BJ (cell line): ENCODE data around the gene SUN1. TPM values are rescaled to one million over a fixed set of nuclear protein-coding genes. Genes with fewer than 3 reads are reported as not detected.
"Not testable (repeated sequence)": the region's sequence is repeated elsewhere in the genome, so short reads cannot be mapped to it uniquely, and the experiment has no call there.

Source experiments
- CTCF ChIA-PET: fragments of 350-600 bp; formaldehyde crosslinking; extraction: SDS; loops from one replicate; lab custom pipeline; 2021; ENCODE audit warnings: antibody characterized with exemption, inconsistent platforms; lab: Yijun Ruan, JAX
- POLR2A ChIA-PET: fragments of 300-600 bp; sonication (Branson Sonifier 250); formaldehyde crosslinking; extraction: SDS; loops from one replicate; lab custom pipeline; 2021; ENCODE audit warnings: antibody characterized with exemption; lab: Charles Lee
- DNase-seq: peaks from one replicate; pipeline ENCODE4 v3.0.0-alpha.2; 2011; ENCODE audit warnings: low read depth
- H3K27me3 ChIP-seq: 2 replicates; pipeline ENCODE4 v1.6.0; 2011; ENCODE audit warnings: low read length; ENCODE audit not compliant: control insufficient read depth, insufficient read depth
- H3K36me3 ChIP-seq: 2 replicates; pipeline ENCODE4 v1.5.1; 2011; ENCODE audit warnings: low read length; ENCODE audit not compliant: control insufficient read depth, insufficient read depth
- H3K4me3 ChIP-seq: 2 replicates; pipeline ENCODE4 v1.5.1; 2011; ENCODE audit warnings: low read depth, mild to moderate bottlenecking, control low read depth, low read length
- polyA plus RNA-seq: library from polyadenylated mRNA; depleted of rRNA; stranded (reverse); fragments of >200 nt; gene quantifications from 2 replicates; pipeline ENCODE4 v1.2.3, GENCODE V29; 2011
- TF ChIP-seq, protein P1 (sequence below): IDR thresholded peaks from 2 replicates; pipeline ENCODE4 v1.5.1; 2011; ENCODE audit warnings: low read depth, mild to moderate bottlenecking, control low read depth, inconsistent platforms, low read length, moderate library complexity; ENCODE audit not compliant: insufficient read depth

SUN1 gene
- polyA plus RNA-seq, 1 experiment = 222 TPM

DNA sequence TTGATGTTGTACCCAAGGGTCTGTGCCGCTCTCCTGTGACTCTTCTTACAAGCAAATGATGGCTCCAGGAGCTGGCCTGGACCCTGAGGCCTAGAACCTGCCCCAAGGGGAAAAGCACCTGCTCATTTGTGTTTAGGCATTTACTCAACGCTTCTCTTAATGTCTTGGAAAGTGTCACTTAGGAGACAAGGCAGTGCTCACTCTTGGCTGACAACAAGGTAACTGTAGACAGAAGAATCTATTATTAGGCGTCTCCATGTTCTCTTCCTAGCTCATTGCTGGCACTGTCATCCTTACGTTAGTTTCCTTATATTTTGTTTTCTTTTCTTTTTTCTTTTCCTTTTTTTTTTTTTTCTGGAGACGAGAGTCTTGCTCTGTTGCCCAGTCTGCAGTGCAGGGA lies 38.1 kb upstream of the SUN1 start:
- ChIA-PET POLR2A (no interaction called here), CTCF (no interaction called here)
- no peak overlapping the region for H3K4me3 ChIP-seq
- H3K36me3 ChIP-seq = no peaks in the 10 kb centered on the region
- no peak for DNase-seq
- TF ChIP-seq, protein P1, sequence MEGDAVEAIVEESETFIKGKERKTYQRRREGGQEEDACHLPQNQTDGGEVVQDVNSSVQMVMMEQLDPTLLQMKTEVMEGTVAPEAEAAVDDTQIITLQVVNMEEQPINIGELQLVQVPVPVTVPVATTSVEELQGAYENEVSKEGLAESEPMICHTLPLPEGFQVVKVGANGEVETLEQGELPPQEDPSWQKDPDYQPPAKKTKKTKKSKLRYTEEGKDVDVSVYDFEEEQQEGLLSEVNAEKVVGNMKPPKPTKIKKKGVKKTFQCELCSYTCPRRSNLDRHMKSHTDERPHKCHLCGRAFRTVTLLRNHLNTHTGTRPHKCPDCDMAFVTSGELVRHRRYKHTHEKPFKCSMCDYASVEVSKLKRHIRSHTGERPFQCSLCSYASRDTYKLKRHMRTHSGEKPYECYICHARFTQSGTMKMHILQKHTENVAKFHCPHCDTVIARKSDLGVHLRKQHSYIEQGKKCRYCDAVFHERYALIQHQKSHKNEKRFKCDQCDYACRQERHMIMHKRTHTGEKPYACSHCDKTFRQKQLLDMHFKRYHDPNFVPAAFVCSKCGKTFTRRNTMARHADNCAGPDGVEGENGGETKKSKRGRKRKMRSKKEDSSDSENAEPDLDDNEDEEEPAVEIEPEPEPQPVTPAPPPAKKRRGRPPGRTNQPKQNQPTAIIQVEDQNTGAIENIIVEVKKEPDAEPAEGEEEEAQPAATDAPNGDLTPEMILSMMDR = no peak
- no peaks in the 10 kb centered on the region for H3K27me3 ChIP-seq

DNA sequence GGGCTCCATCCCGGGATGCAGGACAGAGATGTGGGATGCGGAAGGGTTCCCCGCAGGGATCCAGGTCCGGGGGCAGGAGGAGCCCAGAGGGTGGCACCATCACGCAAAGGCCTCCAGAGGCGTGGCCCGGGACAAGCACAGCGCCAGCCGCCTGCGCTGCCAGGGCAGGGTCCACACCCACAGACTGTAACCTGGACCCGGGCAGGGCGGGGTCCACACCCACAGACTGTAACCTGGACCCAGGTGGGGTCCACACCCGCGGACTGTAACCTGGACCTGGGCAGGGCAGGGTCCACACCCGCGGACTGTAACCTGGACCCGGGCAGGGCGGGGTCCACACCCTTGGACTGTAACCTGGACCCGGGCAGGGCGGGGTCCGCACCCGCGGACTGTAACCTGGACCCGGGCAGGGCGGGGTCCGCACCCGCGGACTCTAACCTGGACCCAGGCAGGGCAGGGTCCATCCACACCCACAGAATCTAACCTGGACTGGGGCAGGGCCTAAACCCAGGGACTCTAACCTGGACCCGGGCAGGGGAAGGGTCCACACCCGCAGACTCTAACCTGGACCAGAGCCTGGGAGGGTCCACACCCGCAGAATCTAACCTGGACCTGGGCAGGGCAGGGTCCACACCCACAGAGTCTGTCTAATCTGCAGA lies 37.5 kb upstream of the SUN1 start:
- no peak overlapping the region for H3K4me3 ChIP-seq
- ChIA-PET CTCF (no interaction called here), POLR2A (no interaction called here)
- DNase-seq = no peak
- H3K36me3 ChIP-seq = no peaks in the 10 kb centered on the region
- TF ChIP-seq, protein P1 = no peak
- no peaks in the 10 kb centered on the region for H3K27me3 ChIP-seq

DNA sequence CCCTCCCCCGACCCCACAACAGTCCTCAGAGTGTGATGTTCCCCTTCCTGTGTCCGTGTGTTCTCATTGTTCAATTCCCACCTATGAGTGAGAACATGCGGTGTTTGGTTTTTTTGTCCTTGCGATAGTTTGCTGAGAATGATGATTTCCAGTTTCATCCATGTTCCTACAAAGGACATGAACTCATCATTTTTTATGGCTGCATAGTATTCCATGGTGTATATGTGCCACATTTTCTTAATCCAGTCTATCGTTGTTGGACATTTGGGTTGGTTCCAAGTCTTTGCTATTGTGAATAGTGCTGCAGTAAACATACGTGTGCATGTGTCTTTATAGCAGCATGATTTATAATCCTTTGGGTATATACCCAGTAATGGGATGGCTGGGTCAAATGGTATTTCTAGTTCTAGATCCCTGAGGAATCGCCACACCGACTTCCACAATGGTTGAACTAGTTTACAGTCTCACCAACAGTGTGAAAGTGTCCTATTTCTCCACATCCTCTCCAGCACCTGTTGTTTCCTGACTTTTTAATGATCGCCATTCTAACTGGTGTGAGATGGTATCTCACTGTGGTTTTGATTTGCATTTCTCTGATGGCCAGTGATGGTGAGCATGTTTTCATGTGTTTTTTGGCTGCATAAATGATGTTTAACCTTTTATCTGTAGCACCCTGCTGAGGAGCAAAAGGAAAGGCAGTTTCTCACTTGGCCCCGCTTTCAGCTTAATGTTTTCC lies 35.7 kb upstream of the SUN1 start:
- H3K27me3 ChIP-seq, POLR2A ChIA-PET: not testable (repeated sequence)
- CTCF ChIA-PET = interaction anchor here (1.0 kb wide), 3 partner anchors 10 to 77 kb away, joined by 3 to 4 read pairs (median 3); no protein-coding TSS in a partner anchor

DNA sequence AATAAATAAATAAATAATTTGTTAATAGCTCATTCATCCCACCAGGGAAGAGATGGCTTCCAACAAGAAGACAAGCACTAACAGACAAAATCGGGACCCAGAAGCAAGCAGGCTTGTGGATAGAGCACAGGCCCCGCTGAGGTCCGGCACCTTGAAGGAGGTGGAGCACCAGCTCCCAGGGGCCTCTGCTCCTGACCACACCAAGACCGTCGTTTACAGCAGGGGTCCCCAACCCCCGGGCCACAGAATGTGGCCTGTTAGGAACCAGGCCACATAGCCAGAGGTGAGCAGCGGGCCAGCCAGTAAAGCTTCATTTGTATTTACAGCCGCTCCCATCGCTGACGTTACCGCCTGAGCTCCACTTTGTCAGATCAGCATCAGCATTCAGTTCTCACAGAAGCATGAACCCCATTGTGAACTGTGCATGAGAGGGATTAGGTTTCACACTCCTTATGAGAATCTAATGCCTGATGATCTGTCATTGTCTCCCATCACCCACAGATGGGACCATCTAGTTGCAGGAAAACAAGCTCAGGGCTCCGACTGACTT lies 33.3 kb upstream of the SUN1 start:
- ChIA-PET POLR2A (no interaction called here), CTCF (interaction anchor here (1.1 to 2.0 kb wide), 3 partner anchors 9 to 15 kb away, joined by 4 to 11 read pairs (median 4); no protein-coding TSS in a partner anchor)
- TF ChIP-seq, protein P1 = no peak
- Histone ChIP-seq H3K36me3 (no peaks in the 10 kb centered on the region), H3K4me3 (no peak overlapping the region), H3K27me3 (no peaks in the 10 kb centered on the region)
- no peak for DNase-seq

More for the DNA sequence above, 35.7 kb upstream of the SUN1 start:
- DNase-seq, H3K36me3 ChIP-seq, H3K4me3 ChIP-seq: not testable (repeated sequence)

DNA sequence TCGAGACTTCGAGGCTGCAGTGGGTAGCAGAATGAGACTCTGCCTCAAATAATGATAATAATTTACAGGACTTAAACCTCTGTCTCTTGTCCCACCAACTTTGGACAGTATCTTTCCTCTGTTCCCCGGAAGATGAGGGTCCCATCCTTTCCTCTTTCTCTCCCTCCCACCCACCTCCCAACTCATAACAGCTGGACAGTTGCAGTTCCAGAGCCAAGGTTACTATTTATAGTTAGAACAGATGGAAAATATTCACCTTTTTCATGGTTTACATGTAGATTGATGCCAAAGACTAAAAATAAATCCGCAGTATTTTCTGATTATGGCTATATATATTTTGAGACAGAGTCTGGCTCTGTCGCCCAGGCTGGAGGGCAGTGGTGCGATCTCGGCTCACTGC lies 31.6 kb upstream of the SUN1 start:
- ChIA-PET POLR2A (no interaction called here), CTCF (interaction anchor here (0.6 kb wide), 1 partner anchor 498 kb away, joined by 3 read pairs; no protein-coding TSS in a partner anchor)
- no peak for DNase-seq
- TF ChIP-seq, protein P1 = no peak
- H3K4me3 ChIP-seq = no peak overlapping the region
- H3K27me3 ChIP-seq = no peaks in the 10 kb centered on the region
- H3K36me3 ChIP-seq = no peaks in the 10 kb centered on the region

DNA sequence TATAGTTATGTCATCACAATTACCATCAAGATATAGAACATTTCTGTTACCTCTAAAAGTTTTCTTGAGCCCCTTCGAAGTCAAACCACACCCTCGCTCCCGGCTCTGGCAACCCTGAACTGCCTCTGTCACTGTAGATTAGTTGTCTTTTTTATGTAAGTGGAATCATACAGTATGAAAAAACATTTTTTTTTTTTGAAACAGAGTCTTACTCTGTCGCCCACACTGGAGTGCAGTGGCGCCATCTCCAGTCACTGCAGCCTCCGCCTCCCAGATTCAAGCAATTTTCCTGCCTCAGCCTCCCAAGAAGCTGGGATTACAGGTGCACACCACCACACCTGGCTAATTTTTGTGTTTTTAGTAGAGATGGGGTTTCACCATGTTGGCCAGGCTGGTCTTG lies 30.9 kb upstream of the SUN1 start:
- H3K4me3 ChIP-seq, POLR2A ChIA-PET, CTCF ChIA-PET, DNase-seq, H3K27me3 ChIP-seq, H3K36me3 ChIP-seq: not testable (repeated sequence)
